ENCODE results near the gene MED8.

- TF ChIP-seq YY1 (IDR thresholded peaks at IDR 0.05; ENCODE audit: insufficient read depth, insufficient read length) (no peak), SUZ12 (IDR thresholded peaks at IDR 0.05; ENCODE audit: extremely low read depth, insufficient read depth, insufficient read length) (no peak)
These were observed 36.7 kb downstream of the MED8 start for GRCh38 chr1:43352881-43353280.
